Colonic mucosa (tissue), 4 donors: ENCODE results near the gene CDX2. TPM values are rescaled to one million over a fixed set of nuclear protein-coding genes. Genes with fewer than 3 reads are reported as not detected.
A peak's percentile ranks its signal among the peaks of the same experiment; 100 is the strongest.

Experiments used
- DNase-seq: peaks from one replicate; pipeline ENCODE4 v3.0.0-alpha.2; 2020
- H3K27ac ChIP-seq: fragments of 200-600 bp; one replicate; pipeline ENCODE4 v1.8.0; 2021
- H3K27me3 ChIP-seq: fragments of 200-600 bp; one replicate; pipeline ENCODE4 v1.8.0; 2021
- H3K36me3 ChIP-seq: fragments of 200-600 bp; one replicate; pipeline ENCODE4 v1.8.0; 2021
- H3K4me1 ChIP-seq: fragments of 200-600 bp; one replicate; pipeline ENCODE4 v1.8.0; 2021; ENCODE audit warnings: mild to moderate bottlenecking
- H3K4me3 ChIP-seq: fragments of 200-600 bp; one replicate; pipeline ENCODE4 v1.8.0; 2021
- H3K9ac ChIP-seq, 2 donors: one replicate each; pipeline ENCODE4 v1.7.0; 2013; ENCODE audit warnings: control low read depth in 2 of 2, low read depth in 2 of 2, low read length in 2 of 2
- H3K9me3 ChIP-seq: fragments of 200-600 bp; one replicate; pipeline ENCODE4 v1.8.0; 2021
- intact Hi-C: fragments of 100-400 bp; cut with DNase I; formaldehyde crosslinking; loops from one replicate; pipeline ENCODE4 v1.14.1; 2022
- total RNA-seq, 2 donors: library from RNA; stranded (reverse); fragmentation: NEBNext Ultra II Directional in 1 of 2; extraction: Animal tissue kit (Norgen Biotek cat#: 25700) in 1 of 2; gene quantifications; one replicate each; pipeline ENCODE4 v1.2.1, GENCODE V29; 2021
- TF ChIP-seq, protein P1 (sequence below): fragments of 200-600 bp; IDR thresholded peaks from one replicate; pipeline ENCODE4 v1.8.0; 2022; ENCODE audit warnings: antibody characterized with exemption, mild to moderate bottlenecking
- donor health status: healthy.
- donor health status: DM: no; HTN: no; CAD: no.
- donor health status: DM: no; HTN: no; CAD: no.

Gene CDX2
- total RNA-seq, 2 donors from 2014 or later: 271 to 391 TPM

DNA sequence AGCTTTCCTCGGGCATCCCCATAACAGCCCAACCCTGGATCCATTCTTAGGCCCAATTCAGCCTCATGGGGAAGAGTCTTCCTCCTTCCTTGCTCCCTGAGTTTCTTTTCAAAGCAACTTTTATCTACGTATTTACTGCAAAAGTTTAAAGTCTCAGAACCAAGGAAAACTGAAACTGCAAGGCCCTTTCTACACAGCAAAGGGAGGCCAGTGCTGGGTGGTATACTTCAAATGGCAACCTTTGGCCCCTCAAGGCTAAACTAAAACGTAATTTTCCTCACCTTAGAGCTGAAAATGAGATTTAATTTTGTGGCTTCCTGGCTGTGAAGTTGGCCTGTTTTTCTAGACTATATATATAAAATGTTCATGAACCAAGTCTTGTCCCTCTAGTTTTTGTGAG, 5.6 kb downstream of the CDX2 start:
- intact Hi-C loops: no loop called here
- Histone ChIP-seq H3K9me3 (no peaks in the 10 kb centered on the region), H3K27ac (peak overlapping the region; percentile 91), H3K36me3 (no peaks in the 10 kb centered on the region), H3K9ac (peak overlapping the region in 1 of 2 donors; percentile 100), H3K4me3 (peak overlapping the region; percentile 75), H3K4me1 (peaks cover 9% of the 10 kb centered on the region), H3K27me3 (peaks cover 34% of the 10 kb centered on the region)
- TF ChIP-seq, protein P1, sequence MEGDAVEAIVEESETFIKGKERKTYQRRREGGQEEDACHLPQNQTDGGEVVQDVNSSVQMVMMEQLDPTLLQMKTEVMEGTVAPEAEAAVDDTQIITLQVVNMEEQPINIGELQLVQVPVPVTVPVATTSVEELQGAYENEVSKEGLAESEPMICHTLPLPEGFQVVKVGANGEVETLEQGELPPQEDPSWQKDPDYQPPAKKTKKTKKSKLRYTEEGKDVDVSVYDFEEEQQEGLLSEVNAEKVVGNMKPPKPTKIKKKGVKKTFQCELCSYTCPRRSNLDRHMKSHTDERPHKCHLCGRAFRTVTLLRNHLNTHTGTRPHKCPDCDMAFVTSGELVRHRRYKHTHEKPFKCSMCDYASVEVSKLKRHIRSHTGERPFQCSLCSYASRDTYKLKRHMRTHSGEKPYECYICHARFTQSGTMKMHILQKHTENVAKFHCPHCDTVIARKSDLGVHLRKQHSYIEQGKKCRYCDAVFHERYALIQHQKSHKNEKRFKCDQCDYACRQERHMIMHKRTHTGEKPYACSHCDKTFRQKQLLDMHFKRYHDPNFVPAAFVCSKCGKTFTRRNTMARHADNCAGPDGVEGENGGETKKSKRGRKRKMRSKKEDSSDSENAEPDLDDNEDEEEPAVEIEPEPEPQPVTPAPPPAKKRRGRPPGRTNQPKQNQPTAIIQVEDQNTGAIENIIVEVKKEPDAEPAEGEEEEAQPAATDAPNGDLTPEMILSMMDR: no peak
- DNase-seq: peak; percentile 26

DNA sequence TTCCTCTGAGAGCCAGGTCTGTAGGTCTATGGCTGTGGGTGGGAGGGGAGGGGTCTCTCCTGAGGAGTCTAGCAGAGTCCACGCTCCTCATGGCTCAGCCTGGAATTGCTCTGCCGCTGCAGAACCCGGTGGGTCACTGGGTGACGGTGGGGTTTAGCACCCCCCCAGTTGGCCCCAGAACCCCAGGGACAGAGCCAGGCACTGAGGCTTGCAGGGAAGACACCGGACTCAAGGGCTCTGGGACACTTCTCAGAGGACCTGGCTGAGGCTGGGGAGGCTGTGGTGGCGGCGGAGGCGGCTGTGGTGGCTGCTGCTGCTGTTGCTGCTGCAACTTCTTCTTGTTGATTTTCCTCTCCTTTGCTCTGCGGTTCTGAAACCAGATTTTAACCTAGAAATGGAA, 6.1 kb downstream of the CDX2 start:
- Histone ChIP-seq H3K4me1 (peaks cover 9% of the 10 kb centered on the region), H3K9me3 (no peaks in the 10 kb centered on the region), H3K4me3 (no peak overlapping the region), H3K27me3 (peaks cover 29% of the 10 kb centered on the region), H3K36me3 (no peaks in the 10 kb centered on the region), H3K9ac (peak overlapping the region; percentile 13 to 100), H3K27ac (peak overlapping the region; percentile 91)
- DNase-seq: peak; percentile 28
- intact Hi-C loops: no loop called here
- TF ChIP-seq, protein P1: no peak

DNA sequence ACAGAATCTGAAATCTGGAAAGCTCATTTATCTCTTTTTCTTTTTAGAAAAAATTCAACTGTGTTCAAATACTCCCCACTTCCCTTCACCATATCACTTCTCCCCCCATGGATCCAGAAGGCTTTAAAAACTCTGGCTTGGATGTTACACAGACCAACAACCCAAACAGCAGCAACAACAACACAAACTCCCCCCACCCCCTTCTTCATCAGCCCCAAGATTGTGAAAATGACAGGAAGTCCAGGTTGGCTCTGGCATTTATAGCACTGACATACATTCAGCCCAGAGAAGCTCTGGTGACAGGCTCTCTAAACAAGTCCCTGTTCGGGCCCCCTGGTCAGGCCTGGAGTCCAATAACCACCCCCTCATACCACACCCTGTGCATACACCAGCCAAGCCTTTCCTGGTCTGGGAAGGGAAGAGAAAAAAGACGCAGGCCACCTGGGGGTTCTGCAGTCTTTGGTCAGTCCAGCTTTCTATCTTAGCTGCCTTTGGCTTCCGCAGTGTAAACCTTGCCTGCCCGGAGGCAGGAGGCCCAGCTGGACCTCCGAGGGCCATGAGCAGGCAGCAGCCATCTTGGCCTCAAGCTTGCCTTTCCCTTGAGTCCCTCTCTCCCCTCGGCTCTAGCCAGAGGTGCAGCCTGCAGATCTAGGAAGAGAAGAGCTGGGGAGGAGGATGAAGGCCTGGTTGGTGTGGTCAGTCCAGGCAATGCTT, 6.8 kb downstream of the CDX2 start:
- H3K9me3 ChIP-seq: no peaks in the 10 kb centered on the region
- H3K27me3 ChIP-seq: peaks cover 23% of the 10 kb centered on the region
- H3K4me3 ChIP-seq: no peak overlapping the region
- H3K4me1 ChIP-seq: peaks cover 9% of the 10 kb centered on the region
- TF ChIP-seq, protein P1: no peak
- no peaks in the 10 kb centered on the region for H3K36me3 ChIP-seq
- H3K27ac ChIP-seq: peak overlapping the region; percentile 91
- intact Hi-C loops: no loop called here
- peak overlapping the region; percentile 12 to 100 for H3K9ac ChIP-seq
- DNase-seq: peak; percentile 65

DNA sequence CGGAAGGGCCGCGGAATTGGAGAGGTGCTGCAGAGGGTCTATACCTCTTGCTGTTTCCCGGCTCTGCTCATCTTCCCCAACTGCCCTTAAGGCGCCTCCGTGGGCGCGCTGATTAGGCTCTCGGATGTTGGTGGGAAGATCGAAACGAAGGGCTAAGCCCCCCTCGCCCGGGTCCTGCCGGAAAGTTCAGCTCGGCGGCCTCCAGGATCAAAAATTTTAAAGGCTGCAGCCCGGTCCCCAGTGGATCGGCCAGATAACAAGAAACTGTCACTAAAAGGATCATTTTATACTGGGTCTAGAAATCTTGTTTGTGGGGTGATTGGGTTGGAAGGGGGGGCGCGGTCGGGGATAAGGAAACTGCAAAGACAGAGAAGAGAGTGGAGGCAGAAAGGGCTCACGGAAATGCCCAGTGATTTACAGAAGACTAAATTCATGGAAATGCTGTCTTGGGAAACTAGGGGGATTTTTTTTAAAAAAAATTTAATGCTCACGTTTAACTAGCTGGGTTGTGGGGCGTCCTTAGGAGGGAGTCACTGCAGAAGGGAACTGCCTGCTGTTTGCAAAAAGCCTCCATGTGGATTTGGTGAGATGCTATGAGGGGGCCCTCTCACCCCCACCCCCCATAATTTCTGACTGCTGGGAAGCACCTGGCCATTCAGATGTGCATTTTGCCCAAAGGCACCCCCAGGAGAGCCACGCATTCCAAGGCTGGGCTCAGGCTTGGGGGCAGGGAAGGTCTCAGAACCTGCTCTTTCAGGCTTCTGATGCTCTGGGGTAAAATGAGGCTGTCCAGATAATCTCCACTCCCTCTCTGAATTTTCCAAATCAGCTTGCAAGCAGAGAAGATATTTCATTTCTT, 7.7 kb downstream of the CDX2 start:
- peaks cover 9% of the 10 kb centered on the region for H3K4me1 ChIP-seq
- no peaks in the 10 kb centered on the region for H3K9me3 ChIP-seq
- H3K36me3 ChIP-seq: no peaks in the 10 kb centered on the region
- H3K4me3 ChIP-seq: peak overlapping the region; percentile 32
- TF ChIP-seq, protein P1: no peak
- intact Hi-C loops: no loop called here
- peaks cover 19% of the 10 kb centered on the region for H3K27me3 ChIP-seq
- DNase-seq: peak; percentile 37
- peak overlapping the region; percentile 48 to 100 for H3K9ac ChIP-seq
- H3K27ac ChIP-seq: peak overlapping the region; percentile 91

DNA sequence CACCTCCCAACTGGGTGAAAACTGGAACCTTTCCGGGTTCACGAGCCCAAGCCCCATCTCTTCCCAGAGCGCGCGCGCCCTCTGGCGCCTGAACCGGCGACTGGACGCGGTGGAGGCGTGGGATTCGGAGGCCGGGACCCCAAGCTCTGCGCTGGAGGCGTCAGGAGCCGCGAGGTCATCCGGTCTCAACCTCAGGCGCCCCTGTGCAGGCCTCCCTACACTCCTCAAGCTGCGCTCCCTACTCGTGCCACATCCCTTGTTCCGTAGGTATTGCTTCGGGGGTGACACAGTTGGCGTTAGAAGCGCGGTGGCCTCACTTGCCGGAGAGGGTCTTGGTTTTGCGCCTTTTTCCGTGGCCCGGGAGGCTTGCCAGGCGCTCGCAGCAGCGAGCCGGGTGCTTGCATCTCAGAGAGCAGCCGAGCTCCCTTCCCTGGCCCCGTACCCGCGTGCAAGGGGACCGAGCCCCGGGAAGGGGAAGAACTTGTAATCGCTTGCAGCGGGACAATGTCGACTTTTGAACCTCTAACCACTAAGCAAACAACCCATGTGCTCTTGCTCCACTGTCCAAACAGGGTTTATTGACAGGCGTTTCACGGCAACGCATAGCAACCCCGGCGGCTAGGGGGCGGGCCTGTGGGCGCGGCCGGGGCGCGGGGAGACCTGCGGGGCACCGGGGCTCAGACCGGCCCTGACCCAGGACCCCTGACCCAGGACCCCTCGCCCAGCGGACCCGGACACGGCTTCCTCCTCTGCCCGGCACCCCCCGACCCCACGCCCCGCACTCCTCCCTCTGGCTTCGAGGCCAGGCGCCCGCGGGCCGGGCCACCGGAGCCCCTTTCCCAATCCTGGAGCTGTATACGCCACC, 8.5 kb downstream of the CDX2 start:
- Histone ChIP-seq H3K27me3 (peaks cover 10% of the 10 kb centered on the region), H3K9ac (peak overlapping the region; percentile 54 to 100)

More for the DNA sequence above, 8.5 kb downstream of the CDX2 start:
- TF ChIP-seq, protein P1: peak; percentile 58
- DNase-seq: peak; percentile 91
- Histone ChIP-seq H3K36me3 (no peaks in the 10 kb centered on the region), H3K4me1 (peaks cover 9% of the 10 kb centered on the region), H3K27ac (peak overlapping the region; percentile 91), H3K4me3 (peak overlapping the region; percentile 32), H3K9me3 (no peaks in the 10 kb centered on the region)
- intact Hi-C loops: no loop called here
